DMS79 (cell line): ENCODE results near the gene SNRNP35.
A peak's percentile ranks its signal among the peaks of the same experiment; 100 is the strongest.
"Not testable (repeated sequence)": the region's sequence is repeated elsewhere in the genome, so short reads cannot be mapped to it uniquely, and the experiment has no call there.

Experiments used
- DNase-seq: peaks from one replicate; lab custom pipeline; 2025; lab: John Stamatoyannopoulos, UW

The SNRNP35 gene

GRCh38 chr12:123489580-123489979 lies 31.6 kb downstream of the SNRNP35 start:
- no peak for DNase-seq

DNA sequence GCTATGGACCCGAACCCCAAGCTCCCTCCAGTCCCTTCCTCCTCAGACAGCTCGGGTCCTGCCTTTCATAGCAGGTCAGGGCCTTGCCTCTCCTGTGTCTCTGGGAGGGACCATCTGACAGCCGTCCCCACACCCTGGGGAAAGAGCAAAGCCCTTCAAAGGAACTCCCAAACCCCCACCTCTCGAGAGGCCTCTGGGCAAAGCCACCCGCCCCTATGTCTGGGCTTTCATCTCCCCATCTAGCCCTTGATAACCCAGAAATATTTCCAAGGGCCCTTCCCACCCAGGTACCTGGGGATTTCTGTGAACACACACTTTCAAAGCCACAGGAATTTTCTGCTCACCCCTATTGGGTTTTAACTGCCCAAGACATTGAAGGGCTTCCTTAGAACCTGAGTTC lies 32.1 kb downstream of the SNRNP35 start:
- no peak for DNase-seq

DNA sequence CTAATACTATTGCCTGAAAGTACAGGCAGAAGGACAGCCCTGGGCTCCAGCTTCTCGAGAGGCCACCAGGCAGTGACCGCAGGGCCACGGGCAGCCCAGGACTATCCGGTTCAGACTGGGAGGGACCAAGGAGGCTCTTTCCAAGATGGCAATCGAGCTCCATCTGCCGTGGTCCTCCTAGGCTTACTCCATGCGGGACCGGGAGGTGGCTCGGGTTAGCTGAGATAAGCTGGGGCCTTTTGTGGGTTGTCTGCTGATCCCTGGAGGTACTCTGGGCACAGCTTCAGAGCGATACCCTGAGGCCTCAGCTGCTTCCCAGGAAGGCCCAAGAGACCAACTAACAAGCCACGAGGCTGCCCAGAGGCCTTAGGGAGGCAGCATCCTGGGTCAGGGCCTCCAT lies 33.1 kb downstream of the SNRNP35 start:
- DNase-seq: no peak

DNA sequence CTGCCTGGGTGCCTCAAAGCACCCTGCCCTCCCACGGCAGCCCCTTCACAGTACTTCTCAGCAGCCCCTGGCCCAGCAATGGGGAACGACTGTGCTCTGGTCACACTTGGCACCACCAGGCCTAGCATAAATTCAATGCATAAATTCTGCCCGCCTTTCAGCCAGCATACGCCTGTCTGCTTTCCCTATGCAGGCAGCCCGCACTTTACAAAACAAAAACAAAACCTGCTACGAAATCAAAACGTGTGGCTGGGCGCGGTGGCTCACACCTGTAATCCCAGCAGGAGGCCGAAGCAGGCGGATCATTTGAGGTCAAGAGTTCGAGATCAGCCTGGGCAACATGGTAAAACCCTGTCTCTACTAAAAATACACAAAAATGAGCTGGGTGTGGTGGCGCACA lies 33.5 kb downstream of the SNRNP35 start:
- no peak for DNase-seq

DNA sequence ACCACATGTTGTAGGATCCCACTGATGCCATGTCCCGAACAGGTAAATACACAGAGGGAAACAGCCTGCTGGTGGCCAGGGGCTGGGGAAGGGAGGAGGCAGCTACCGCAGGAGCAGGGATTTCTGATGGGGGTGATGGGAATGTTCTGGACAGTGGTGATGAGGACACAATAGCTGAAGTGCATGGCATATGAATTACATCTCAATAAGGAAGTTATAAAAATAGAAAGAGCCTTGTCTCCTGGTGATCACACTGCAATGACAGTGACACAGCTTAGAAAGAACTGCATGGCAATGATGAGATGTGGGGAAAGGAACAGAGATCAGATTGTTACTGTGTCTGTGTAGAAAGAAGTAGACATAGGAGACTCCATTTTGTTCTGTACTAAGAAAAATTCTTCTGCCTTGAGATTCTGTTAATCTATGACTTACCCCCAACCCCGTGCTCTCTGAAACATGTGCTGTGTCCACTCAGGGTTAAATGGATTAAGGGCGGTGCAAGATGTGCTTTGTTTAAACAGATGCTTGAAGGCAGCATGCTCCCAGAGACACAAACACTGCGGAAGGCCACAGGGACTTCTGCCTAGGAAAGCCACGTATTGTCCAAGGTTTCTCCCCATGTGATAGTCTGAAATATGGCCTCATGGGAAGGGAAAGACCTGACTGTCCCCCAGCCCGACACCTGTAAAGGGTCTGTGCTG lies 34.5 kb downstream of the SNRNP35 start:
- not testable (repeated sequence) for DNase-seq

- DNase-seq: no peak
Measured at GRCh38 chr12:123494124-123494851, 36.3 kb downstream of the SNRNP35 start.

- no peak for DNase-seq
Measured at GRCh38 chr12:123497065-123497464, 39.1 kb downstream of the SNRNP35 start.

DNA sequence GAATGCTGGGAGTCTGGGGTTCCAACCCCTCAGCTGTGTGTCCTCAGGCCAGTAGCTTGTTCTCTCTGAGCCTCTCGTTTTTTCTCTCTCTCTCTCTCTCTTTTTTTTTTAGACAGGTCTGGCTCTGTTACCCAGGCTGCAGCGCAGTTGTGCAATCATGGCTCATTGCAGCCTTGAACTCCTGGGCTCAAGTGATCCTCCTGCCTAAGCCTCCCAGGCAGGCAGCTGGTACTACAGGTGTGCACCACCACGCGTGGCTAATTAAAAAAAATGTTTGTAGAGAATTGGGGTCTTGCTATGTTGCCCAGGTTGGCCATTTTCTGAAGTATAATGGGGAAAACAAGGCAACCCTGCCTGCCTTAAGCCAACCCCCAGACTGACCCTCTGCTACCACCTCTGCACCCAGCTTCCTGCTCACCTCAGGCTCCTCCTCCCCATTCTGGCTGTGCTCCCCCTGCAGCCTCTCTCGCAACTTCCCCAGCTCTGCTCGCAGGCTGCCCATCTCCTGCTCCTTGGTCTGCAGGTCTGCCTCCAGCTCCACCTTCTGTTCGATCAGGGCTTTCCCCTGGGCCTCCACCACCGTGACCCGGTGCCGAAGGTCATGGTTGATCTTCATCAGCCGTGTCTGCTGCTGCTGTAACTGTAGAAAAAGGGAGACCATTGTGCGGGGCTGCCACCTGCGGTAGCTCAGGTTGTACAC lies 40.3 kb downstream of the SNRNP35 start:
- DNase-seq: no peak

DNA sequence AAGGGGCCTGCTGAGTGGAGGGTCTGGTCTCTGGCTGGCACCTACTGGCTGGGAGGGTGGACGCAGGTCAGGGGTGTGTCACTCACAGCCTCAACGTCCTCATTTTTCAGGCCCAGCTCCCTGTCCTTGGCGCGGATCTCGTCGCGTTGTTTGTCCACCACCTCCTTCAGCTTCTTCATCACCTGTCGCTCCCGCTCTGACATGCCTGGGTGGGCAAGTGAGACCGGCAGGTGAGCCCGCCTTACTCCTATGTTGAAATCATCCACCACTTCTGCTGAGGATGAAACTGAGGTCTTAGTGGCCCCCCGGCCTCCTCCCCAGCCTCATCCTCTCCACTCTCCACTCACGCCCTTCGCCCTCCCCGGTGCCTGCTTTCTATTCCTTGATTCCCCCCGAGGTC lies 41.4 kb downstream of the SNRNP35 start:
- DNase-seq: no peak

DNA sequence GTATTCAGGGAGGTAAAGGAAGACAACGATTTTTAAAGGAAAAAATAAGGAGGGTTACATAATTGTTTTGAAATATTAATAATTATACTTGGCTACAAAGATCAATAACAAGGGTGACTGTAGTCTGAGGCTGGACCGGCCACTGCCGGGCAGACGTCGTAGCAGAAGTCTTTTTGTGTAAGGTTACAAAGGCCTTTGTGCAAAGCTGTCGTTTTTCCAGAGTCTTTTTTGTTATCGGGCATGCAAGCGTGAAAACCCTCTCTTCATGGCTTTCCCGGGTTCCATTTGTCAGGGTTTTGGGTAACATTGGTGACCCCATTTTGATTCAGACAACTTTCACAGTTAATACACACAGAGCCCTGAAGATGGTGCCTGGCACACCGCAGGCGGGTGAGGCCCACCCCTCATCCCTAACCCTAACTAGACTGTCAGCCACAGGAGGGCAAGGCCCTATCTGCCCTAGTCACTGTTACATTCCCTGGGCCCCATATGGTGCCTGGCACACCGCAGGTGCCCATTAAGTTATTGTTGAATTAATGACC lies 44.3 kb downstream of the SNRNP35 start:
- DNase-seq: no peak

DNA sequence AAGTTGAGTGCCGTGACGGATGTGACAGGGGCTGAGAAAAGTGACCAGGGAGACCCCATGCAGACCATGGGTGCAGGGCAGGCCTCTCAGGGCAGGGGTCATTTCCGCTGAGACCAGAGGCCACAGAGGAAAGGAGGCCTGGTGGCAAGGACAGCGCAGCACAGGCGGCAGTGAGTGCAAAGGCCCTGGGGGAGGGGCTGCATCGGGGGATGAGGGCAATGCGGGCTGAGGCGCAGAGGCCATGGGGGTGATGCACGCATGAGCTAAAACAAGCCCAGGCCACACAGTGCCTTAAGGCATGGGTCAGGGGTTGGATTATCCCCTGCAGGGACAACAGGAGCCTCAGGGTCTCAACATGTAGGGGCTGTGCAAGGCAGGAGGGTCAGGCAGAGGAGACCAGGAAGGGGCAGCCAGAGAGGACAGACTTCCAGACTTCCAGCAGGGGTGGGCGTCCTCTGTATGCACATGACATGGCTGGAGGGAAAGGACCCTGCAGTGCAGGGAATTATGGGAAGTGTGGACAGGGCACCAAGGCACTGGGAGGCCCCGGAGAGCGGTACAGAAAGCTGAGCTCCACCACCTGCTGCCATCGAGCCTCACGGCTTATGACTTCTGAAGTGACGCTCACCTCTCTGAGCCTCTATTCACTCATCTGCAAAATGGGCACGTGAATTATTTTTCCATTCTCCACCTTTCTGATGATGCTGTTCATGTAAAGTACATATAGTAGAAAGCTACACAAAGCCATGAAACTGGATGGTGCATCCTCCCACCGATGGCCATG lies 48.3 kb downstream of the SNRNP35 start:
- DNase-seq: no peak

- DNase-seq: no peak
Measured at GRCh38 chr12:123506843-123507236, 48.9 kb downstream of the SNRNP35 start.

GRCh38 chr12:123512838-123513665 lies 55.1 kb downstream of the SNRNP35 start:
- DNase-seq: peak; percentile 98

- peak; percentile 57 for DNase-seq
Measured at GRCh38 chr12:123513805-123514204, 55.9 kb downstream of the SNRNP35 start.

DNA sequence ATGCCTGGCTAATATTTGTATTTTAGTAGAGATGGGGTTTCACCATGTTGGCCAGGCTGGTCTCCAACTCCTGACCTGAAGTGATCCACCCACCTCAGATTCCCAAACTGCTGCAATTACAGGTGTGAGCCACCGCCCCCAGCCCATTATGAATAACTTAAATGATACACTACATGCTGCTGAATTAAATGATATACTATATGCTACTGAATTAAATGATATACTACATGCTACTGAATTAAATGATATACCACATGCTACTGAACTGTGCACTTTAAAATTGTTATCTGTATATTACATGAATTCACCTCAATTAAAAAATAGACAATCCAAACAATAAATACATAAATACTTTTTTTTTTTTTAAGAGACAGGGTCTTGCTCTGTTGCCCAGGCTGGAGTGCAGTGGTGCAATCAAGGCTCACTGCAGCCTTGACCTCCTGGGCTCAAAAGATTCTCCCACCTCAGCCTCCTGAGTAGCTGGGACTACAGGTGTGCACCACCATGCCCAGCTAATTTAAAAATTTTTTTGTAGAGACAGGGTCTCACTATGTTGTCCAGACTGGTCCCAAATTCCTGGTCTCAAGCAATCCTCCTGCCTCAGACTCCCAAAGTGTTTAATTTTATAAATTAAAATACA lies 56.8 kb downstream of the SNRNP35 start:
- DNase-seq: not testable (repeated sequence)

DNA sequence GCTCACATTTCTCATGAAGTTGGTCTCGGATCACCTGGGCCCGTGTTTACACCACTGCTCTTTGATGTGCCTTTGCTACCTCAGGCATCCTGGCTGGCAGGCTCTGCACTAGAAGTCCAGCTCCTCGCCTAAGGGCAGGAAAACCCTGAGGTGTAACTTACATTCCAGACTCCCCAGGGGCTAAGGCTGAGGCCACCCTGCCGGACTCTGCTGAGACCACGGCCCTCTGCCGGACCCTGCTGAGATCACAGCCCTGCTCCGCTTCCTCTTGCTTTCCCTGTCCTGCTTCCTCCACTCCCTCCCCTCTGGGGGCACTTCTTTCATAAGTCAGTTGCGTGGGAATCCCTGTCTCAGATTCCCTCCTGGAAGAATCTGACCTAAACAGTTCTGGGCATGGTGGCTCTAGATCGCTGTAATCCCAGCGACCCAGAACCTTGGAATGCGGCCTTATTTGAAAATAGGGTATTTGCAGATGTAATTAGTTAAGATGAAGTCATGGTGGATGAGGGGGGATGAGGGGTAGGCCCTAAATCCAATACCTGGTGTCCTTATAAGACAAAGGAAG lies 58.4 kb downstream of the SNRNP35 start:
- DNase-seq: no peak
